K562 (cell line): Measurements from ENCODE around the gene SRRM5.

Experiments used
- CC2D1A ChIP-seq: fragments of 450-650 bp; IDR thresholded peaks from 2 replicates; pipeline ENCODE4 v1.6.1; 2017; ENCODE audit warnings: mild to moderate bottlenecking
- RFX5 ChIP-seq: IDR thresholded peaks from 2 replicates; pipeline ENCODE4 v1.6.1; 2011; ENCODE audit warnings: low read depth, mild to moderate bottlenecking, improper control_type of control experiment, low read length
- TF ChIP-seq, protein P1 (sequence below): sonication (generic); formaldehyde crosslinking; IDR thresholded peaks from 2 replicates; pipeline ENCODE4 v1.8.0; 2023; ENCODE audit warnings: mild to moderate bottlenecking, missing genetic modification reagents

DNA sequence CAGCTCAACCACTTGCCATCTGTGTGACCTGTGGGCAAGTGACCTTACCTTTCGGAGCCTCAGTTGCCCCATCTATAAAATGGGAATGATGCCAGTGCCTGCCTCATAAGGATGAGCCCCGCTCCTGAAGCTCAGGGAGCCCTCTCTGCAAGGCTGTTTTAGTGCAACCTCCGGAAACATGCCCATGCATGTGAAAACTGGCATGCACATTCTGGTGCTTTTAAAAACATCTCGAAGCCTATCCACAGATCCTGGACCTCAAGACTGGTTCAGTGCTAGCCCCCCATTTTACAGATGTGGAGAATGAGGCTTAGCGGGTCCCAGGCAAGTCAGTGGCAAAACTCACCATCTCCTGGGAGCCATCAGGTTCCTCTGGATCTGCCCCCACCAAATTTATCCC is 22.2 kb downstream of the SRRM5 start:
- TF ChIP-seq CC2D1A (no peak), RFX5 (no peak)
- TF ChIP-seq, protein P1, sequence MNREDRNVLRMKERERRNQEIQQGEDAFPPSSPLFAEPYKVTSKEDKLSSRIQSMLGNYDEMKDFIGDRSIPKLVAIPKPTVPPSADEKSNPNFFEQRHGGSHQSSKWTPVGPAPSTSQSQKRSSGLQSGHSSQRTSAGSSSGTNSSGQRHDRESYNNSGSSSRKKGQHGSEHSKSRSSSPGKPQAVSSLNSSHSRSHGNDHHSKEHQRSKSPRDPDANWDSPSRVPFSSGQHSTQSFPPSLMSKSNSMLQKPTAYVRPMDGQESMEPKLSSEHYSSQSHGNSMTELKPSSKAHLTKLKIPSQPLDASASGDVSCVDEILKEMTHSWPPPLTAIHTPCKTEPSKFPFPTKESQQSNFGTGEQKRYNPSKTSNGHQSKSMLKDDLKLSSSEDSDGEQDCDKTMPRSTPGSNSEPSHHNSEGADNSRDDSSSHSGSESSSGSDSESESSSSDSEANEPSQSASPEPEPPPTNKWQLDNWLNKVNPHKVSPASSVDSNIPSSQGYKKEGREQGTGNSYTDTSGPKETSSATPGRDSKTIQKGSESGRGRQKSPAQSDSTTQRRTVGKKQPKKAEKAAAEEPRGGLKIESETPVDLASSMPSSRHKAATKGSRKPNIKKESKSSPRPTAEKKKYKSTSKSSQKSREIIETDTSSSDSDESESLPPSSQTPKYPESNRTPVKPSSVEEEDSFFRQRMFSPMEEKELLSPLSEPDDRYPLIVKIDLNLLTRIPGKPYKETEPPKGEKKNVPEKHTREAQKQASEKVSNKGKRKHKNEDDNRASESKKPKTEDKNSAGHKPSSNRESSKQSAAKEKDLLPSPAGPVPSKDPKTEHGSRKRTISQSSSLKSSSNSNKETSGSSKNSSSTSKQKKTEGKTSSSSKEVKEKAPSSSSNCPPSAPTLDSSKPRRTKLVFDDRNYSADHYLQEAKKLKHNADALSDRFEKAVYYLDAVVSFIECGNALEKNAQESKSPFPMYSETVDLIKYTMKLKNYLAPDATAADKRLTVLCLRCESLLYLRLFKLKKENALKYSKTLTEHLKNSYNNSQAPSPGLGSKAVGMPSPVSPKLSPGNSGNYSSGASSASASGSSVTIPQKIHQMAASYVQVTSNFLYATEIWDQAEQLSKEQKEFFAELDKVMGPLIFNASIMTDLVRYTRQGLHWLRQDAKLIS (CRISPR knock-in tag), result no peak
